ENCODE measurements around the gene EFR3B. TPM values are rescaled to one million over a fixed set of nuclear protein-coding genes. Genes with fewer than 3 reads are reported as not detected.

Gene EFR3B
- polyA plus RNA-seq, 1 of the 3 experiments (the other 2 are of a cell fraction): 1.5 TPM

DNA sequence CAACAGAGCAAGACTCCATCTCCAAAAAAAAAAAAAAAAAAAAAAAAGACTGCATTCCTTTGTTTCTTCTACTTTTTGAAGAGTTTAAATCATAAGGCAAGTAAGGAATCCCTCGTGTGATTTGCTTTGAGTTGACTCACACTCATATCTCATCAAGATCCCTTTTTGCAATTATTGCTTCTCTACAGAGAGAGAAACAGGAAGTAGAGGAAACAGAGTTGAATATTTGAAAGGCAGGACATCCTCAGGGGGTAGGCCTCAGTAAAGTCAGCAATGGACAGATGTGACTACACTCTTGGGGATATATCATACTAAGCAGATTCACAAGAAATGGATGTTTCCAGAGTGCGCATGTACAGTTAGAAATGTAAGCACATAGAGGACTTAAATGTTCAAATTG is 11.2 kb upstream of the EFR3B start (continued):
- TF ChIP-seq MXI1 (IDR thresholded peaks at IDR 0.05; ENCODE audit: low read depth, low read length): no peak
- TF ChIP-seq GABPA (IDR thresholded peaks at IDR 0.05; ENCODE audit: low read depth): no peak
- TF ChIP-seq EZH2phosphoT487 (IDR thresholded peaks at IDR 0.05; ENCODE audit: borderline replicate concordance, low read depth): no peak
- no peak for TF ChIP-seq NFIC (IDR thresholded peaks at IDR 0.05; ENCODE audit: borderline replicate concordance)

DNA sequence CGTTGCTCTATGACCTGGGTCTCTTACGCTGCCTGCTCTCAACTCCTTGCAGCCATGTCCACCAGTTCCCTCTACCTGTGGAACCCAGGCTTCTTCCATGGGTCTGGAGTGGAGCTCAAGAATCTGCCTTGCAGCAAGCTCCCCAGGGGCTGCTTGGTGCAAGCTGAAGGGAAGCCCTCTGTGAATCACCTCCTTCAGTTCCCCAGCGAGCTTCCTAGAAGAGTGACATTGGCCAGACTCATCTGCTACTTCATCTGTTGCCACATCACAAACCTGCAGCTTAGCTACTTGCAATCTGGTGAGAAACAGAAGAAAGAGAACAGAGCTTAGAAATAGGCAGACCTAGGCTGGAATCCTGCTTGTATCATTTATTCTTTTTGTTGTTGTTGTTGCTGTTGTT is 9.8 kb upstream of the EFR3B start:
- Histone ChIP-seq H3K9ac (no peak overlapping the region), H3F3A (replicated peaks; ENCODE audit: insufficient read depth) (peaks cover 9% of the 10 kb centered on the region), H3K9me3 (no peaks in the 10 kb centered on the region), H3K4me2 (no peak overlapping the region), H3K9me2 (no peaks in the 10 kb centered on the region), H3K4me3 (ENCODE audit: low read depth in 2 of 2, low read length in 1 of 2) (no peak overlapping the region), H3K4me1 (ENCODE audit: control insufficient read depth in 1 of 2, insufficient read depth in 2 of 2, low read depth in 1 of 2, low read length in 1 of 2) (peaks cover 3 to 15% of the 10 kb centered on the region in 2 experiments; a peak in 2 of 4 replicates), H4K20me1 (ENCODE audit: insufficient read depth) (no peaks in the 10 kb centered on the region), H3K79me2 (ENCODE audit: insufficient read depth) (no peaks in the 10 kb centered on the region), H3K36me3 (replicated peaks in 1 of 2; ENCODE audit: control insufficient read depth in 1 of 2, insufficient read depth in 2 of 2, low read length in 1 of 2) (no peaks in the 10 kb centered on the region), H3K27ac (ENCODE audit: low read depth in 2 of 2, low read length in 1 of 2) (no peak overlapping the region), H3K27me3 (ENCODE audit: insufficient read depth) (no peaks in the 10 kb centered on the region), H2AFZ (ENCODE audit: low read depth) (no peak overlapping the region)
- POLR2A ChIA-PET: no interaction called here
- CTCF ChIA-PET: interaction anchor here (1.0 to 3.2 kb wide), 4 partner anchors 9 to 97 kb away, joined by 3 to 22 read pairs (median 4); partner anchors contain the start of gene EFR3B
- no peak for DNase-seq
- no peak for TF ChIP-seq NFIC (IDR thresholded peaks at IDR 0.05; ENCODE audit: borderline replicate concordance)
- no peak for TF ChIP-seq FOSL2 (IDR thresholded peaks at IDR 0.05; ENCODE audit: borderline replicate concordance, low read depth)
- TF ChIP-seq TAF1 (IDR thresholded peaks at IDR 0.05; ENCODE audit: borderline replicate concordance, low read depth, low read length): no peak
- TF ChIP-seq, protein P1, sequence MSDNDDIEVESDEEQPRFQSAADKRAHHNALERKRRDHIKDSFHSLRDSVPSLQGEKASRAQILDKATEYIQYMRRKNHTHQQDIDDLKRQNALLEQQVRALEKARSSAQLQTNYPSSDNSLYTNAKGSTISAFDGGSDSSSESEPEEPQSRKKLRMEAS (IDR thresholded peaks at IDR 0.05; ENCODE audit: low read depth): no peak
- TF ChIP-seq YY1 (IDR thresholded peaks at IDR 0.05; ENCODE audit: low read depth): no peak
- no peak for TF ChIP-seq JUND (IDR thresholded peaks at IDR 0.05)
- no peak for TF ChIP-seq GATA2 (CRISPR knock-in tag; IDR thresholded peaks at IDR 0.05)
- TF ChIP-seq FOXJ3 (CRISPR knock-in tag; IDR thresholded peaks at IDR 0.05): no peak
- no peak for TF ChIP-seq TEAD4 (IDR thresholded peaks at IDR 0.05; ENCODE audit: borderline replicate concordance, insufficient read depth)
- no peak for TF ChIP-seq RFX5 (IDR thresholded peaks at IDR 0.05; ENCODE audit: low read length)
- TF ChIP-seq CTCF (IDR thresholded peaks at IDR 0.05): no peak
- TF ChIP-seq CHD2 (IDR thresholded peaks at IDR 0.05; ENCODE audit: low read length, partially characterized antibody): no peak
- no peak for TF ChIP-seq PBX3 (IDR thresholded peaks at IDR 0.05)
- no peak for TF ChIP-seq MXI1 (IDR thresholded peaks at IDR 0.05; ENCODE audit: low read depth, low read length)
- no peak for TF ChIP-seq USF1 (IDR thresholded peaks at IDR 0.05; ENCODE audit: borderline replicate concordance, low read depth)
- no peak for TF ChIP-seq USF2 (IDR thresholded peaks at IDR 0.05; ENCODE audit: borderline replicate concordance, low read depth, low read length)
- 39% methylated on average over 3 of the region's 3 CpGs for WGBS (ENCODE audit: low lambda C conversion rate)

Measured in SK-N-SH (cell line).